HepG2 (cell line): ENCODE data around the gene VNN1. TPM values are rescaled to one million over a fixed set of nuclear protein-coding genes. Genes with fewer than 3 reads are reported as not detected.
A peak's percentile ranks its signal among the peaks of the same experiment; 100 is the strongest.

Experiments
- ATAC-seq: fragments of 200-7000 bp; cut with Tn5 transposase; 3 replicates; pipeline ENCODE4 v1.9.1; 2020; ENCODE audit warnings: mild to moderate bottlenecking, moderate library complexity
- BruUV-seq: library from RNA; stranded (reverse); fragments of 400-500 nt; replicated peaks from 2 replicates; lab custom pipeline; 2021; lab: Mats Ljungman, UMichigan
- CTCF ChIA-PET: fragments of 300-600 bp; formaldehyde crosslinking; extraction: SDS; loops from one replicate; lab custom pipeline; 2021; ENCODE audit warnings: low total read pairs, inconsistent platforms, low intra/inter-chr PET ratio; lab: Yijun Ruan, JAX
- POLR2A ChIA-PET: fragments of 350-600 bp; sonication (Branson Sonifier 250); formaldehyde crosslinking; loops from one replicate; lab custom pipeline; 2020; ENCODE audit warnings: antibody characterized with exemption, inconsistent platforms; lab: Yijun Ruan, JAX
- DNase-seq: peaks from one replicate; pipeline ENCODE4 v3.0.0-alpha.2; 2015; ENCODE audit warnings: low spot score
- FAIRE-seq: peaks from 3 replicates; lab custom pipeline; 2011; peaks lifted over from hg19 to GRCh38; lab: Jason Lieb, UNC
- H2AFZ ChIP-seq: one replicate; pipeline ENCODE4 v1.6.1; 2011; ENCODE audit warnings: low read length, inconsistent platforms
- H3K27ac ChIP-seq: fragments of 300-600 bp; 3 replicates; pipeline ENCODE4 v1.8.0; 2011; ENCODE audit warnings: mixed run types, mild to moderate bottlenecking, mixed read lengths, low read length, inconsistent platforms; ENCODE audit not compliant: insufficient read depth; ENCODE audit errors: extremely low read length
- H3K27me3 ChIP-seq, 2 experiments: fragments of 200-600 bp in 1 of 2; 2 replicates in 1 of 2; 3 replicates in 1 of 2; pipeline versions ENCODE4 v1.6.0 to v1.8.0; 2011; ENCODE audit warnings: low read length in 2 of 2, mild to moderate bottlenecking in 2 of 2, moderate library complexity in 2 of 2, inconsistent platforms in 1 of 2; ENCODE audit not compliant: insufficient read depth in 2 of 2, control insufficient read depth in 1 of 2
- H3K36me3 ChIP-seq, 2 experiments: fragments of 200-600 bp in 1 of 2; replicated peaks in 1 of 2; 2 replicates in 1 of 2; 3 replicates in 1 of 2; pipeline versions ENCODE4 v1.5.1 to v1.8.0; 2011; ENCODE audit warnings: low read length in 2 of 2, inconsistent platforms in 1 of 2; ENCODE audit not compliant: insufficient read depth in 2 of 2, control insufficient read depth in 1 of 2
- H3K4me1 ChIP-seq: 2 replicates; pipeline ENCODE4 v1.5.1; 2012; ENCODE audit warnings: low read length, inconsistent platforms; ENCODE audit not compliant: insufficient read depth
- H3K4me2 ChIP-seq: 2 replicates; pipeline ENCODE4 v1.6.0; 2011; ENCODE audit warnings: low read depth, low read length, inconsistent platforms
- H3K4me3 ChIP-seq, 3 experiments: fragments of 200-600 bp in 1 of 3; sonication (generic), shearing (Covaris generic) in 1 of 3; replicated peaks in 1 of 3; 2 replicates each; pipeline ENCODE4 v1.5.1; 2011 to 2016; ENCODE audit warnings: low read length in 3 of 3, inconsistent platforms in 2 of 3, low read depth in 2 of 3, mild to moderate bottlenecking in 2 of 3, control low read depth in 1 of 3, mixed read lengths in 1 of 3; ENCODE audit not compliant: insufficient read depth in 1 of 3
- H3K79me2 ChIP-seq: one replicate; pipeline ENCODE4 v1.6.1; 2011; ENCODE audit warnings: low read length, inconsistent platforms; ENCODE audit not compliant: insufficient read depth
- H3K9ac ChIP-seq: 2 replicates; pipeline ENCODE4 v1.6.0; 2011; ENCODE audit warnings: mild to moderate bottlenecking, low read depth, low read length, inconsistent platforms; ENCODE audit not compliant: insufficient read depth
- H3K9me3 ChIP-seq: 2 replicates; pipeline ENCODE4 v1.5.1; 2012; ENCODE audit warnings: mild to moderate bottlenecking, low read length
- H4K20me1 ChIP-seq: 2 replicates; pipeline ENCODE4 v1.6.0; 2011; ENCODE audit warnings: inconsistent platforms, mild to moderate bottlenecking, low read length, moderate library complexity; ENCODE audit not compliant: insufficient read depth
- FOXP1 ChIP-seq, 2 experiments: fragments of 450-650 bp in 1 of 2; IDR thresholded peaks; 2 replicates each; pipeline ENCODE4 v1.6.1; 2017 to 2018; ENCODE audit warnings: antibody characterized with exemption in 1 of 2
- HES4 ChIP-seq: sonication (generic); formaldehyde crosslinking; IDR thresholded peaks from 2 replicates; pipeline ENCODE4 v1.9.0; 2021; ENCODE audit warnings: mild to moderate bottlenecking, missing genetic modification reagents, borderline replicate concordance
- IKZF5 ChIP-seq: IDR thresholded peaks from 2 replicates; pipeline ENCODE4 v1.6.1; 2018; ENCODE audit warnings: missing genetic modification reagents, mild to moderate bottlenecking, missing compliant biosample characterization
- KLF13 ChIP-seq: sonication (generic); formaldehyde crosslinking; IDR thresholded peaks from 2 replicates; pipeline ENCODE4 v1.4.0; 2020; ENCODE audit warnings: mild to moderate bottlenecking, missing genetic modification reagents
- MXD4 ChIP-seq: IDR thresholded peaks from 2 replicates; pipeline ENCODE4 v1.6.1; 2016; ENCODE audit warnings: mild to moderate bottlenecking, missing biosample characterization, missing genetic modification reagents
- NR2C2 ChIP-seq: sonication (generic); formaldehyde crosslinking; IDR thresholded peaks from 2 replicates; pipeline ENCODE4 v1.4.0; 2020; ENCODE audit warnings: missing genetic modification reagents, mild to moderate bottlenecking, moderate library complexity, borderline replicate concordance
- PBX2 ChIP-seq: IDR thresholded peaks from 2 replicates; pipeline ENCODE4 v1.6.1; 2016; ENCODE audit warnings: control low read depth
- SNAI1 ChIP-seq: sonication (generic); formaldehyde crosslinking; IDR thresholded peaks from 2 replicates; pipeline ENCODE4 v1.5.0; 2020; ENCODE audit warnings: mild to moderate bottlenecking, missing genetic modification reagents, borderline replicate concordance
- TBX2 ChIP-seq: sonication (generic); formaldehyde crosslinking; IDR thresholded peaks from 2 replicates; pipeline ENCODE4 v1.5.0; 2020; ENCODE audit warnings: missing genetic modification reagents, mild to moderate bottlenecking, borderline replicate concordance
- WIZ ChIP-seq: sonication (generic); formaldehyde crosslinking; IDR thresholded peaks from 2 replicates; pipeline ENCODE4 v1.5.1; 2020; ENCODE audit warnings: mild to moderate bottlenecking, missing genetic modification reagents
- ZNF205 ChIP-seq: IDR thresholded peaks from 2 replicates; pipeline ENCODE4 v1.6.1; 2018; ENCODE audit warnings: missing biosample characterization, missing genetic modification reagents
- ZNF30 ChIP-seq: sonication (generic); formaldehyde crosslinking; IDR thresholded peaks from 2 replicates; pipeline ENCODE4 v1.5.0; 2020; ENCODE audit warnings: mild to moderate bottlenecking, missing genetic modification reagents
- ZNF619 ChIP-seq: sonication (generic); formaldehyde crosslinking; IDR thresholded peaks from 2 replicates; pipeline ENCODE4 v1.4.0; 2020; ENCODE audit warnings: mild to moderate bottlenecking, missing genetic modification reagents
- ZNF790 ChIP-seq: sonication (generic); formaldehyde crosslinking; IDR thresholded peaks from 2 replicates; pipeline ENCODE4 v1.8.0; 2022; ENCODE audit warnings: missing genetic modification reagents, mild to moderate bottlenecking, borderline replicate concordance
- WGBS: methylation state at CpG from one replicate; pipeline ENCODE4 v1.1.6; 2017; ENCODE audit warnings: low lambda C conversion rate; 5-methylcytosine and 5-hydroxymethylcytosine counted together
- in situ Hi-C: cut with HindIII; loops from 2 replicates; pipeline ENCODE4 v1.10.0; 2017; ENCODE audit warnings: low pct_unique_long_range_greater_than_20kb; ENCODE audit not compliant: extremely low pct_ligation_motif_present
- intact Hi-C: fragments of 100-400 bp; cut with micrococcal nuclease; formaldehyde crosslinking; loops from one replicate; pipeline ENCODE4 v1.10.0; 2022; ENCODE audit not compliant: unreplicated experiment
- polyA plus RNA-seq, 8 experiments: library from polyadenylated mRNA; depleted of rRNA in 3 of 8; stranded (reverse) in 7 of 8; unstranded in 1 of 8; fragments of >200 nt; fragmentation: Illumina TruSeq in 4 of 8; extraction: Trizol in 4 of 8; gene quantifications; 2 replicates each; pipeline versions ENCODE4 v1.2.1 to v1.2.3, GENCODE V29; 2011 to 2016; ENCODE audit warnings: low read depth in 4 of 8, missing spikeins in 1 of 8, mixed read lengths in 1 of 8; ENCODE audit not compliant: insufficient read depth in 1 of 8
- total RNA-seq, 5 experiments: library from RNA; depleted of rRNA; stranded (reverse); fragments of >200 nt; fragmentation: Illumina TruSeq; extraction: Trizol; gene quantifications; 2 replicates each; pipeline ENCODE4 v1.2.3, GENCODE V29; 2016; ENCODE audit warnings: low read depth in 1 of 5
- TF ChIP-seq, protein P1 (sequence below): sonication (generic); formaldehyde crosslinking; IDR thresholded peaks from 2 replicates; pipeline ENCODE4 v1.4.0; 2020; ENCODE audit warnings: missing genetic modification reagents, mild to moderate bottlenecking, borderline replicate concordance

Gene VNN1
- total and polyA plus RNA-seq, 2 of the 13 experiments (the other 11 are each of a cell fraction or from before 2014, with no cell fraction given), result 0.62 to 4.0 TPM

DNA sequence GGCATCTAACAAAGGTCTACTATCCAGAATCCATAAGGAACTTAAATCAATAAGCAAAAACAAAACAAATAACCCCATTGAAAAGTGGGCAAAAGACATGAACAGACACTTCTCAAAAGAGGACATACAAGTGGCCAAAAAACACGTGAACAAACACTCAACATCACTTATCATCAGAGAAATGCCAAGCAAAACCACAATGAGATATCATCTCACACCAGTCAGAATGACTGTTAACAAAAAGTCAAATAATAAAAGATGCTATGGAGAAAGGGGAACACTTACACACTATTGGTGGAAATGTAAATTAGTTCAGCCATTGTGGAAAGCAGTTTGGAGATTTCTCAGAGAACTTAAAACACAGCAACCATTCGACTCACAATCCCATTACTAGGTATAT lies 19.4 kb upstream of the VNN1 start:
- ATAC-seq (no peak), FAIRE-seq (no peak), DNase-seq (no peak)
- Histone ChIP-seq H2AFZ (no peak overlapping the region), H3K4me2 (no peak overlapping the region), H3K79me2 (no peaks in the 10 kb centered on the region), H3K9me3 (no peaks in the 10 kb centered on the region)
- BruUV-seq, result no TSS peak
- 45% methylated on average over 2 of the region's 2 CpGs for WGBS
- POLR2A ChIA-PET, result no interaction called here
- TF ChIP-seq HES4 (CRISPR knock-in tag) (no peak), FOXP1 (IDR thresholded peaks at IDR 0.05) (no peak), FOXP1 (CRISPR knock-in tag; IDR thresholded peaks at IDR 0.05) (0 out of 2 replicates have a peak, but pooled peaks have one; percentile 13), SNAI1 (CRISPR knock-in tag) (no peak)
- TF ChIP-seq, all 625 proteins: peak for 1
- H4K20me1 ChIP-seq, result no peaks in the 10 kb centered on the region
- in situ Hi-C loops, result no loop called here
- no peaks in the 10 kb centered on the region for H3K36me3 ChIP-seq
- H3K27me3 ChIP-seq, result no peaks in the 10 kb centered on the region
- H3K9ac ChIP-seq, result no peak overlapping the region
- no peak overlapping the region for H3K27ac ChIP-seq
- peaks cover 47% of the 10 kb centered on the region for H3K4me1 ChIP-seq
- H3K4me3 ChIP-seq, result no peak overlapping the region
- CTCF ChIA-PET, result no interaction called here
- intact Hi-C loops, result no loop called here

GRCh38 chr6:132731086-132731485 lies 17.2 kb upstream of the VNN1 start:
- POLR2A ChIA-PET, result no interaction called here
- Histone ChIP-seq H4K20me1 (no peaks in the 10 kb centered on the region), H3K27ac (no peak overlapping the region), H3K9ac (no peak overlapping the region), H3K36me3 (no peaks in the 10 kb centered on the region), H3K4me3 (no peak overlapping the region), H3K79me2 (no peaks in the 10 kb centered on the region), H3K27me3 (no peaks in the 10 kb centered on the region), H2AFZ (no peak overlapping the region), H3K4me2 (0 out of 2 replicates have a peak overlapping the region, but pooled peaks have one; percentile 16), H3K4me1 (peaks cover 45% of the 10 kb centered on the region), H3K9me3 (no peaks in the 10 kb centered on the region)
- in situ Hi-C loops, result no loop called here
- BruUV-seq, result no TSS peak
- DNase-seq (no peak), ATAC-seq (no peak), FAIRE-seq (no peak)
- intact Hi-C loops, result no loop called here
- 64% methylated on average over 2 of the region's 2 CpGs for WGBS
- CTCF ChIA-PET, result no interaction called here
- TF ChIP-seq MXD4 (CRISPR knock-in tag), result no peak
- no peak for TF ChIP-seq KLF13 (CRISPR knock-in tag)
- no peak for TF ChIP-seq WIZ (CRISPR knock-in tag)
- no peak for TF ChIP-seq ZNF30 (CRISPR knock-in tag)
- no peak for TF ChIP-seq IKZF5 (CRISPR knock-in tag)
- no peak for TF ChIP-seq ZNF619 (CRISPR knock-in tag)
- TF ChIP-seq, protein P1, sequence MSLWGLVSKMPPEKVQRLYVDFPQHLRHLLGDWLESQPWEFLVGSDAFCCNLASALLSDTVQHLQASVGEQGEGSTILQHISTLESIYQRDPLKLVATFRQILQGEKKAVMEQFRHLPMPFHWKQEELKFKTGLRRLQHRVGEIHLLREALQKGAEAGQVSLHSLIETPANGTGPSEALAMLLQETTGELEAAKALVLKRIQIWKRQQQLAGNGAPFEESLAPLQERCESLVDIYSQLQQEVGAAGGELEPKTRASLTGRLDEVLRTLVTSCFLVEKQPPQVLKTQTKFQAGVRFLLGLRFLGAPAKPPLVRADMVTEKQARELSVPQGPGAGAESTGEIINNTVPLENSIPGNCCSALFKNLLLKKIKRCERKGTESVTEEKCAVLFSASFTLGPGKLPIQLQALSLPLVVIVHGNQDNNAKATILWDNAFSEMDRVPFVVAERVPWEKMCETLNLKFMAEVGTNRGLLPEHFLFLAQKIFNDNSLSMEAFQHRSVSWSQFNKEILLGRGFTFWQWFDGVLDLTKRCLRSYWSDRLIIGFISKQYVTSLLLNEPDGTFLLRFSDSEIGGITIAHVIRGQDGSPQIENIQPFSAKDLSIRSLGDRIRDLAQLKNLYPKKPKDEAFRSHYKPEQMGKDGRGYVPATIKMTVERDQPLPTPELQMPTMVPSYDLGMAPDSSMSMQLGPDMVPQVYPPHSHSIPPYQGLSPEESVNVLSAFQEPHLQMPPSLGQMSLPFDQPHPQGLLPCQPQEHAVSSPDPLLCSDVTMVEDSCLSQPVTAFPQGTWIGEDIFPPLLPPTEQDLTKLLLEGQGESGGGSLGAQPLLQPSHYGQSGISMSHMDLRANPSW (CRISPR knock-in tag), result no peak
- TF ChIP-seq TBX2 (CRISPR knock-in tag), result no peak
- no peak for TF ChIP-seq ZNF790 (CRISPR knock-in tag)
- TF ChIP-seq PBX2, result no peak
- no peak for TF ChIP-seq ZNF205 (CRISPR knock-in tag)
- TF ChIP-seq NR2C2 (CRISPR knock-in tag), result no peak
